ENCODE data around the gene CKAP4.

The CKAP4 gene

DNA sequence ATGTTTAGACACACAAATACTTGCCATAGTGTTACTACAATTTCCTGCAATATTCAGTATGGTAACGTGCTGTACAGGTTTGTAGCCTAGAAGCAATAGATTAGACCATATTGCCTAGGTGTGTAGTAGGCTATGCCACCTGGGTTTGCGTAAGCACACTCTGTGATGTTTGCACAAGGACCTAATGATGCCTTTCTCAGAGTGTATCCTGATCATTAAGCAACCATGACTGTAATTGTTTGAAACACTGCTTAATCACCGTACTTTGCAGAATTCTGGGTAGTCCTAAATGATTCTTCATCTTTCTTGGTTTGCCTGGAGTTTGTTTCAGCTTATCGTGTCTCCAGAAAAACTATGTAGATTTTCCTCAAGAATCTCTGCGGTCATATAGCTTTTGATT is 43.5 kb upstream of the CKAP4 start:
- H4K91ac ChIP-seq (ENCODE audit: low read depth, low read length, poor library complexity): no peak overlapping the region
- no peak overlapping the region for H3K14ac ChIP-seq (ENCODE audit: low read length)
- no peak overlapping the region for H2BK15ac ChIP-seq (ENCODE audit: low read length)
- no peaks in the 10 kb centered on the region for H3K79me1 ChIP-seq (ENCODE audit: low read depth, low read length)
- WGBS, 2 donors (ENCODE audit: extremely low coverage in 2 of 2, insufficient read length in 2 of 2, insufficient replicate concordance in 1 of 2): no CpG with 5 or more reads among the region's 5 CpGs
- no peak overlapping the region for H3K4ac ChIP-seq (ENCODE audit: low read length)
- H2BK120ac ChIP-seq (ENCODE audit: low read depth, low read length): no peak overlapping the region
- no peak overlapping the region for H3K9ac ChIP-seq (ENCODE audit: low read depth, low read length, poor library complexity)
- no peaks in the 10 kb centered on the region for H3K9me3 ChIP-seq (replicated peaks in 1 of 2; ENCODE audit: control insufficient read depth in 2 of 2, insufficient read depth in 1 of 2, low read depth in 1 of 2, low read length in 2 of 2)
- H3K4me3 ChIP-seq (ENCODE audit: low read length in 2 of 2): no peak overlapping the region
- H3K36me3 ChIP-seq (replicated peaks in 1 of 2; ENCODE audit: control insufficient read depth in 2 of 2, insufficient read depth in 2 of 2, low read length in 2 of 2): no peaks in the 10 kb centered on the region
- H2BK5ac ChIP-seq (ENCODE audit: low read length): no peak overlapping the region
- no peak overlapping the region for H3K23ac ChIP-seq (ENCODE audit: low read depth, low read length, poor library complexity)
- no peak overlapping the region for H2BK12ac ChIP-seq (ENCODE audit: low read length)
- no peak overlapping the region for H3K27ac ChIP-seq (replicated peaks; ENCODE audit: low read length)
- no peaks in the 10 kb centered on the region for H3K4me1 ChIP-seq (ENCODE audit: control insufficient read depth in 2 of 2, insufficient read depth in 1 of 2, low read depth in 1 of 2, low read length in 2 of 2)
- no peak overlapping the region for H4K8ac ChIP-seq (ENCODE audit: low read depth, low read length)
- no peak overlapping the region for H2AK5ac ChIP-seq (ENCODE audit: low read depth, low read length)
- no peak for DNase-seq (ENCODE audit: low spot score)
- peaks cover 0 to 3% (median 0%) of the 10 kb centered on the region in 3 experiments for H3K27me3 ChIP-seq (ENCODE audit: control insufficient read depth in 3 of 3, insufficient read depth in 3 of 3, low read depth in 1 of 3, low read length in 3 of 3)
- H3K4me2 ChIP-seq (ENCODE audit: insufficient read depth, low read length, poor library complexity, severe bottlenecking): no peak overlapping the region
- H2AFZ ChIP-seq (ENCODE audit: low read length): no peak overlapping the region
- H3K18ac ChIP-seq (ENCODE audit: low read length): no peak overlapping the region

DNA sequence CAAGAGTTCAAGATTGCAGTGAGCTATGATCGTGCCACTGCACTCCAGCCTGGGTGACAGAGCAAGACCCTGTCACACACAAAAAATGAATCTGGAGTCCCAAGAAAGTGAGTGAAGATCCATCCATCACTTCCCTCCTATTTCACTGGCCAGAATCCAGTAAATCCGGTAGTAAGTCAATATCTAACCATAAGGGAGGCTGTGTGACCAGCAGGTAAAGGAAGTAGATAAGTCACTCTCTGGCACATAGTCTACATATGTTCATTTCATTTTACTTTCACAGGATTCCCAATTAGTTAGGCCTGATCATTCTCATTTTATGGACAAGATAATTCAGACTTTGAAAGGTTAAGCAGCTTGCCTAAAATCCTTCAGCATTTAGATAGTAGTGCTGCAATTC is 42.8 kb upstream of the CKAP4 start:
- Histone ChIP-seq H3K36me3 (replicated peaks in 1 of 2; ENCODE audit: control insufficient read depth in 2 of 2, insufficient read depth in 2 of 2, low read length in 2 of 2) (no peaks in the 10 kb centered on the region), H2AK5ac (ENCODE audit: low read depth, low read length) (no peak overlapping the region)

DNA sequence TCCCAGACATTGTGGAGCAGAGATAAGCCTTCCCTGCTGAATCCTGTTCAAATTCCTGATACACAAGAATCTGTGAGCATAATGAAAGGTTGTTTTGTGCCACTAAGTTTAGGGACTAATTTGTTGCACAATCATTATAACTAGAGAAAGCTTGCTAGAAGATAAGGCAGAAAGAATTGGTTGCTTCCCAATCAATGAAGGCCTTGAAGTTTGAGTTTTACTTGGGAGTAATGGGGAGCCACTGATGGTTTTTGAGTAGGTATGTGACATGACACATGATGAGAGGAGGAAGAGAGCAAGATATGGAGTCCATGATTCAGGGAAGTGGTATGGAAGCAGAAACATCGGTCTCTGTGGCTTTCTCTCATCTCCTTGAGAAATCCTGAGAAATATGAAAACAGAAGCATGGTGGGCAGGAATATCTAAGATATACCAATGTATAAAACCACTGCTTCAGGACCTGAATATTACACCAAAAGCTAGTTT is 41.4 kb upstream of the CKAP4 start:
- no CpG with 5 or more reads among the region's 1 CpG for whole genome bisulfite sequencing, 2 donors (ENCODE audit: extremely low coverage in 2 of 2, insufficient read length in 2 of 2, insufficient replicate concordance in 1 of 2)
- no peaks in the 10 kb centered on the region for H3K36me3 ChIP-seq (replicated peaks in 1 of 2; ENCODE audit: control insufficient read depth in 2 of 2, insufficient read depth in 2 of 2, low read length in 2 of 2)

More for the DNA sequence above, 42.8 kb upstream of the CKAP4 start:
- peaks cover 0 to 3% (median 0%) of the 10 kb centered on the region in 3 experiments for H3K27me3 ChIP-seq (ENCODE audit: control insufficient read depth in 3 of 3, insufficient read depth in 3 of 3, low read depth in 1 of 3, low read length in 3 of 3)
- no peak overlapping the region for H4K8ac ChIP-seq (ENCODE audit: low read depth, low read length)
- no peak overlapping the region for H2BK5ac ChIP-seq (ENCODE audit: low read length)
- H3K27ac ChIP-seq (replicated peaks; ENCODE audit: low read length): no peak overlapping the region
- no peak overlapping the region for H3K4me3 ChIP-seq (ENCODE audit: low read length in 2 of 2)
- H3K9me3 ChIP-seq (replicated peaks in 1 of 2; ENCODE audit: control insufficient read depth in 2 of 2, insufficient read depth in 1 of 2, low read depth in 1 of 2, low read length in 2 of 2): no peaks in the 10 kb centered on the region
- H3K4me2 ChIP-seq (ENCODE audit: insufficient read depth, low read length, poor library complexity, severe bottlenecking): no peak overlapping the region
- H3K14ac ChIP-seq (ENCODE audit: low read length): no peak overlapping the region
- no peak overlapping the region for H4K91ac ChIP-seq (ENCODE audit: low read depth, low read length, poor library complexity)
- no peak overlapping the region for H2BK12ac ChIP-seq (ENCODE audit: low read length)
- no peak overlapping the region for H2AFZ ChIP-seq (ENCODE audit: low read length)
- H2BK15ac ChIP-seq (ENCODE audit: low read length): no peak overlapping the region
- H3K79me1 ChIP-seq (ENCODE audit: low read depth, low read length): no peaks in the 10 kb centered on the region
- WGBS, 2 donors (ENCODE audit: extremely low coverage in 2 of 2, insufficient read length in 2 of 2, insufficient replicate concordance in 1 of 2): no CpG with 5 or more reads among the region's 2 CpGs
- no peak overlapping the region for H3K18ac ChIP-seq (ENCODE audit: low read length)
- H3K23ac ChIP-seq (ENCODE audit: low read depth, low read length, poor library complexity): no peak overlapping the region
- H3K4ac ChIP-seq (ENCODE audit: low read length): no peak overlapping the region
- H3K4me1 ChIP-seq (ENCODE audit: control insufficient read depth in 2 of 2, insufficient read depth in 1 of 2, low read depth in 1 of 2, low read length in 2 of 2): no peaks in the 10 kb centered on the region
- DNase-seq (ENCODE audit: low spot score): no peak
- H3K9ac ChIP-seq (ENCODE audit: low read depth, low read length, poor library complexity): no peak overlapping the region
- H2BK120ac ChIP-seq (ENCODE audit: low read depth, low read length): no peak overlapping the region

DNA sequence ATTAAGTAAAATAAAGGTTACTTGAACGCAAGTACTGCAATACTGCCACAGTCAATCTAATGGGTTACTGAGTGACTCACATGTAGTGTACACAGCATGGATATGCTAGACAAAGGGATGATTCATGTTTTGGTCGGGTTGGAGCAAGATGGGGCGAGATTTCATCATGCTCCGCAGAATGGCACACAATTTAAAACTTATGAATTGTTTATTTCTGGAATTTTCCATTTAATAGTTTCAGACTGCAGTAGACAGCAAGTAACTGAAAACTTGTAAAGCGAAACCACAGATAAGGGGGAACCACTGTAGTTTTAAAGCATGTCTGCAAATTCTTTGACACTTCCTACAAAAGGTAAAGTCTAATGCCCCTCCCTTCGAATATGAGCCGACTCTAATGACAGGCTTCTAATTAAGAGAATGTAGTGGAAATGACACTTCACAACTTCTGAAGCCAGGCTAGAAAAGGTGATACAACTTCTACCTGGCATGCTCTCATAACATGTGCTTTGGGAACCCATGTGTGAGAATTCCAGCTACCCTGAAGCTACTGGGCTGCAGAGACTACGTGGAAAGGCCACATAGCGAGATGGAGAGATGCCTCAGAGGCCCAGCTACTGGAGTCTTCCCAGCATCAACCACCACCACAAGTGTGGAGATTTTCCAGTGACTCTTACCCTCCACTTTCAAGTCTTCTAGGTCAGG is 40.8 kb upstream of the CKAP4 start:
- no peaks in the 10 kb centered on the region for H3K36me3 ChIP-seq (replicated peaks in 1 of 2; ENCODE audit: control insufficient read depth in 2 of 2, insufficient read depth in 2 of 2, low read length in 2 of 2)
- H2AFZ ChIP-seq (ENCODE audit: low read length): no peak overlapping the region
- no peak overlapping the region for H2AK5ac ChIP-seq (ENCODE audit: low read depth, low read length)
- no peak overlapping the region for H2BK12ac ChIP-seq (ENCODE audit: low read length)
- H3K27me3 ChIP-seq (ENCODE audit: control insufficient read depth in 3 of 3, insufficient read depth in 3 of 3, low read depth in 1 of 3, low read length in 3 of 3): peaks cover 0 to 6% (median 0%) of the 10 kb centered on the region in 3 experiments
- no peaks in the 10 kb centered on the region for H3K9me3 ChIP-seq (replicated peaks in 1 of 2; ENCODE audit: control insufficient read depth in 2 of 2, insufficient read depth in 1 of 2, low read depth in 1 of 2, low read length in 2 of 2)
- H3K4me1 ChIP-seq (ENCODE audit: control insufficient read depth in 2 of 2, insufficient read depth in 1 of 2, low read depth in 1 of 2, low read length in 2 of 2): peaks cover 0 to 2% of the 10 kb centered on the region in 2 donors
- no peak overlapping the region for H4K91ac ChIP-seq (ENCODE audit: low read depth, low read length, poor library complexity)
- no peak overlapping the region for H3K27ac ChIP-seq (replicated peaks; ENCODE audit: low read length)
- H3K14ac ChIP-seq (ENCODE audit: low read length): no peak overlapping the region
- H2BK15ac ChIP-seq (ENCODE audit: low read length): no peak overlapping the region
- no CpG with 5 or more reads among the region's 9 CpGs for WGBS, 2 donors (ENCODE audit: extremely low coverage in 2 of 2, insufficient read length in 2 of 2, insufficient replicate concordance in 1 of 2)
- H3K4ac ChIP-seq (ENCODE audit: low read length): no peak overlapping the region
- no peak overlapping the region for H2BK5ac ChIP-seq (ENCODE audit: low read length)
- H3K4me3 ChIP-seq (ENCODE audit: low read length in 2 of 2): no peak overlapping the region
- DNase-seq (ENCODE audit: low spot score): no peak
- H3K4me2 ChIP-seq (ENCODE audit: insufficient read depth, low read length, poor library complexity, severe bottlenecking): no peak overlapping the region
- no peak overlapping the region for H3K23ac ChIP-seq (ENCODE audit: low read depth, low read length, poor library complexity)
- H2BK120ac ChIP-seq (ENCODE audit: low read depth, low read length): no peak overlapping the region
- H3K79me1 ChIP-seq (ENCODE audit: low read depth, low read length): no peaks in the 10 kb centered on the region
- no peak overlapping the region for H3K9ac ChIP-seq (ENCODE audit: low read depth, low read length, poor library complexity)
- H3K18ac ChIP-seq (ENCODE audit: low read length): no peak overlapping the region
- H4K8ac ChIP-seq (ENCODE audit: low read depth, low read length): no peak overlapping the region

More for the DNA sequence above, 41.4 kb upstream of the CKAP4 start:
- H3K79me1 ChIP-seq (ENCODE audit: low read depth, low read length): no peaks in the 10 kb centered on the region
- no peak overlapping the region for H2BK120ac ChIP-seq (ENCODE audit: low read depth, low read length)
- H3K4me1 ChIP-seq (ENCODE audit: control insufficient read depth in 2 of 2, insufficient read depth in 1 of 2, low read depth in 1 of 2, low read length in 2 of 2): peaks cover 0 to 2% of the 10 kb centered on the region in 2 donors
- no peak overlapping the region for H4K91ac ChIP-seq (ENCODE audit: low read depth, low read length, poor library complexity)
- H2BK12ac ChIP-seq (ENCODE audit: low read length): no peak overlapping the region
- no peak overlapping the region for H3K23ac ChIP-seq (ENCODE audit: low read depth, low read length, poor library complexity)
- no peak overlapping the region for H3K14ac ChIP-seq (ENCODE audit: low read length)
- no peak overlapping the region for H2AK5ac ChIP-seq (ENCODE audit: low read depth, low read length)
- no peak overlapping the region for H2BK15ac ChIP-seq (ENCODE audit: low read length)
- H3K4ac ChIP-seq (ENCODE audit: low read length): no peak overlapping the region
- no peak overlapping the region for H3K27ac ChIP-seq (replicated peaks; ENCODE audit: low read length)
- no peak overlapping the region for H3K9ac ChIP-seq (ENCODE audit: low read depth, low read length, poor library complexity)
- H3K4me2 ChIP-seq (ENCODE audit: insufficient read depth, low read length, poor library complexity, severe bottlenecking): no peak overlapping the region
- H3K9me3 ChIP-seq (replicated peaks in 1 of 2; ENCODE audit: control insufficient read depth in 2 of 2, insufficient read depth in 1 of 2, low read depth in 1 of 2, low read length in 2 of 2): no peaks in the 10 kb centered on the region
- DNase-seq (ENCODE audit: low spot score): no peak
- no peak overlapping the region for H2BK5ac ChIP-seq (ENCODE audit: low read length)
- no peak overlapping the region for H2AFZ ChIP-seq (ENCODE audit: low read length)
- no peak overlapping the region for H3K18ac ChIP-seq (ENCODE audit: low read length)
- peaks cover 0 to 5% (median 0%) of the 10 kb centered on the region in 3 experiments for H3K27me3 ChIP-seq (ENCODE audit: control insufficient read depth in 3 of 3, insufficient read depth in 3 of 3, low read depth in 1 of 3, low read length in 3 of 3)
- no peak overlapping the region for H3K4me3 ChIP-seq (ENCODE audit: low read length in 2 of 2)
- H4K8ac ChIP-seq (ENCODE audit: low read depth, low read length): no peak overlapping the region
